SKM-1 treated with dmso at 0.1 percent for 144 hours (cell line): ENCODE measurements around the gene CCDC88A.
"Not testable (repeated sequence)": the region's sequence is repeated elsewhere in the genome, so short reads cannot be mapped to it uniquely, and the experiment has no call there.

Experiments
- DNase-seq: peaks from one replicate; lab custom pipeline; 2025; ENCODE audit not compliant: unreplicated experiment; lab: John Stamatoyannopoulos, UW

The CCDC88A gene

GRCh38 chr2:55242617-55243016, 177.0 kb downstream of the CCDC88A start:
- DNase-seq: no peak

GRCh38 chr2:55241582-55241981, 178.1 kb downstream of the CCDC88A start:
- not testable (repeated sequence) for DNase-seq

- DNase-seq: no peak
Measured at GRCh38 chr2:55239656-55240222, 179.9 kb downstream of the CCDC88A start.
